SK-N-SH (cell line): ENCODE results near the gene GDF2. TPM values are rescaled to one million over a fixed set of nuclear protein-coding genes. Genes with fewer than 3 reads are reported as not detected.

Experiments used
- CTCF ChIA-PET: fragments of 300-600, 350-600 bp; formaldehyde crosslinking; extraction: SDS; loops from one replicate; lab custom pipeline; 2021; lab: Yijun Ruan, JAX
- POLR2A ChIA-PET: fragments of 350-600 bp; sonication (Branson Sonifier 250); formaldehyde crosslinking; extraction: SDS; loops from one replicate; lab custom pipeline; 2020; ENCODE audit warnings: antibody characterized with exemption, inconsistent platforms; lab: Yijun Ruan, JAX
- DNase-seq: peaks from one replicate; pipeline ENCODE4 v3.0.0; 2012
- H2AFZ ChIP-seq: fragments of 200-600 bp; sonication (generic); 2 replicates; pipeline ENCODE4 v1.8.1; 2016; ENCODE audit warnings: antibody characterized with exemption, mild to moderate bottlenecking, low read depth
- H3F3A ChIP-seq: fragments of 200-600 bp; sonication (generic); replicated peaks from 2 replicates; pipeline ENCODE3; 2016; ENCODE audit warnings: antibody characterized with exemption, mild to moderate bottlenecking; ENCODE audit not compliant: insufficient read depth
- H3K27ac ChIP-seq, 2 experiments: fragments of 200-500 bp in 1 of 2; fragments of 200-600 bp in 1 of 2; sonication (Bioruptor generic) in 1 of 2; sonication (generic), shearing (Covaris generic) in 1 of 2; 2 replicates each; pipeline versions ENCODE4 v1.5.1 to v1.6.1; 2014 to 2016; ENCODE audit warnings: low read depth in 2 of 2, inconsistent platforms in 1 of 2, low read length in 1 of 2, mild to moderate bottlenecking in 1 of 2, mixed read lengths in 1 of 2
- H3K27me3 ChIP-seq: fragments of 200-600 bp; sonication (generic), shearing (Covaris generic); 2 replicates; pipeline ENCODE4 v1.6.1; 2016; ENCODE audit warnings: mixed run types; ENCODE audit not compliant: insufficient read depth
- H3K36me3 ChIP-seq, 2 experiments: fragments of 200-500 bp in 1 of 2; fragments of 200-600 bp in 1 of 2; sonication (Bioruptor generic) in 1 of 2; sonication (generic) in 1 of 2; replicated peaks in 1 of 2; 2 replicates each; pipeline versions ENCODE3 to v1.5.1; 2014 to 2016; ENCODE audit warnings: low read length in 1 of 2, mild to moderate bottlenecking in 1 of 2; ENCODE audit not compliant: insufficient read depth in 2 of 2, control insufficient read depth in 1 of 2
- H3K4me1 ChIP-seq, 2 experiments: fragments of 200-500 bp in 1 of 2; fragments of 200-600 bp in 1 of 2; sonication (Bioruptor generic) in 1 of 2; sonication (generic), shearing (Covaris generic) in 1 of 2; 2 replicates each; pipeline versions ENCODE4 v1.5.1 to v1.6.1; 2014 to 2016; ENCODE audit warnings: low read depth in 1 of 2, low read length in 1 of 2, mixed run types in 1 of 2; ENCODE audit not compliant: insufficient read depth in 2 of 2, control insufficient read depth in 1 of 2
- H3K4me2 ChIP-seq: fragments of 200-600 bp; sonication (generic), shearing (Covaris generic); 2 replicates; pipeline ENCODE4 v1.6.1; 2017; ENCODE audit warnings: mixed run types
- H3K4me3 ChIP-seq, 2 experiments: fragments of 200-500 bp in 1 of 2; fragments of 200-600 bp in 1 of 2; sonication (Bioruptor generic) in 1 of 2; sonication (generic), shearing (Covaris generic) in 1 of 2; 2 replicates each; pipeline versions ENCODE4 v1.5.1 to v1.8.1; 2014 to 2016; ENCODE audit warnings: low read depth in 2 of 2, inconsistent platforms in 1 of 2, low read length in 1 of 2, mild to moderate bottlenecking in 1 of 2, mixed read lengths in 1 of 2, moderate library complexity in 1 of 2
- H3K79me2 ChIP-seq: fragments of 200-600 bp; sonication (generic); 2 replicates; pipeline ENCODE4 v1.8.1; 2017; ENCODE audit warnings: mild to moderate bottlenecking; ENCODE audit not compliant: insufficient read depth
- H3K9ac ChIP-seq: fragments of 200-600 bp; sonication (generic); 2 replicates; pipeline ENCODE4 v1.6.1; 2017; ENCODE audit warnings: mixed run types
- H3K9me2 ChIP-seq: fragments of 200-600 bp; sonication (generic); 2 replicates; pipeline ENCODE4 v1.6.1; 2017; ENCODE audit warnings: mixed run types
- H3K9me3 ChIP-seq: fragments of 200-600 bp; sonication (generic); 2 replicates; pipeline ENCODE4 v1.6.1; 2017; ENCODE audit warnings: mixed run types, mild to moderate bottlenecking, moderate library complexity
- H4K20me1 ChIP-seq: fragments of 200-600 bp; sonication (generic); 2 replicates; pipeline ENCODE4 v1.6.1; 2017; ENCODE audit warnings: mild to moderate bottlenecking, mixed run types; ENCODE audit not compliant: insufficient read depth
- CTCF ChIP-seq: fragments of 200-600 bp; sonication (generic); IDR thresholded peaks from 2 replicates; pipeline ENCODE4 v1.6.1; 2017; ENCODE audit warnings: antibody characterized with exemption, mild to moderate bottlenecking, moderate library complexity
- GATA2 ChIP-seq: sonication (generic); formaldehyde crosslinking; IDR thresholded peaks from 2 replicates; pipeline ENCODE4 v1.5.0; 2020; ENCODE audit warnings: mild to moderate bottlenecking, missing genetic modification reagents
- RAD21 ChIP-seq: IDR thresholded peaks from 2 replicates; pipeline ENCODE4 v1.6.1; 2012; ENCODE audit warnings: mild to moderate bottlenecking, low read length
- RXRA ChIP-seq: IDR thresholded peaks from 2 replicates; pipeline ENCODE4 v1.4.0; 2012; ENCODE audit warnings: low read depth, mild to moderate bottlenecking, borderline replicate concordance
- SMC3 ChIP-seq: IDR thresholded peaks from 2 replicates; pipeline ENCODE4 v1.6.1; 2012; ENCODE audit warnings: low read depth, low read length, improper control_type of control experiment
- TAF1 ChIP-seq: IDR thresholded peaks from 2 replicates; pipeline ENCODE4 v1.6.1; 2012; ENCODE audit warnings: low read depth, mild to moderate bottlenecking, low read length, moderate library complexity, borderline replicate concordance
- USF2 ChIP-seq: fragments of 150-350 bp; IDR thresholded peaks from 2 replicates; pipeline ENCODE4 v1.6.1; 2017; ENCODE audit warnings: antibody characterized with exemption, low read length, low read depth, borderline replicate concordance
- ZBTB33 ChIP-seq: IDR thresholded peaks from 2 replicates; pipeline ENCODE4 v1.4.0; 2012; ENCODE audit warnings: low read depth, borderline replicate concordance
- WGBS: methylation state at CpG from one replicate; pipeline ENCODE4 v1.1.6; 2017; ENCODE audit warnings: low lambda C conversion rate; 5-methylcytosine and 5-hydroxymethylcytosine counted together
- polyA plus RNA-seq, 3 experiments: library from polyadenylated mRNA; depleted of rRNA; stranded (reverse); fragments of >200 nt; gene quantifications; 2 replicates each; pipeline ENCODE4 v1.2.3, GENCODE V29; 2012
- TF ChIP-seq, protein P1 (sequence below): IDR thresholded peaks from 2 replicates; pipeline ENCODE4 v1.6.1; 2012; ENCODE audit warnings: mild to moderate bottlenecking, low read depth, low read length, moderate library complexity

Gene GDF2
- polyA plus RNA-seq, 1 of the 3 experiments (the other 2 are of a cell fraction), result not detected

- Histone ChIP-seq H2AFZ (peak overlapping the region; percentile 51; the same call in 1 of the 2 replicates), H3K4me3 (peak overlapping the region in 1 of 2 experiments; percentile 38; a peak in 1 of 4 replicates), H3K79me2 (no peaks in the 10 kb centered on the region), H3F3A (peaks cover 3% of the 10 kb centered on the region), H3K36me3 (no peaks in the 10 kb centered on the region), H3K4me2 (no peak overlapping the region), H3K27ac (no peak overlapping the region), H3K9me3 (no peaks in the 10 kb centered on the region), H4K20me1 (no peaks in the 10 kb centered on the region), H3K27me3 (no peaks in the 10 kb centered on the region), H3K9me2 (no peaks in the 10 kb centered on the region), H3K4me1 (peaks cover 0 to 8% of the 10 kb centered on the region in 2 experiments; a peak in 1 of 4 replicates), H3K9ac (no peak overlapping the region)
- ChIA-PET POLR2A (no interaction called here), CTCF (interaction anchor here (0.8 to 5.3 kb wide), 11 partner anchors 9 to 350 kb away, joined by 3 to 50 read pairs (median 5); partner anchors contain the start of gene RBP3)
- peak; percentile 81 for DNase-seq
- peak; percentile 80 for TF ChIP-seq CTCF
- no peak for TF ChIP-seq TAF1
- peak; percentile 58 for TF ChIP-seq RAD21
- peak; percentile 57 for TF ChIP-seq SMC3
- no peak for TF ChIP-seq USF2
- WGBS, result 3% methylated on average over 4 of the region's 9 CpGs
These were observed 39.0 kb downstream of the GDF2 start for GRCh38 chr10:47361293-47361692.

GRCh38 chr10:47362199-47362598, 39.9 kb downstream of the GDF2 start:
- Histone ChIP-seq H3K9me3 (no peaks in the 10 kb centered on the region), H3K9ac (no peak overlapping the region), H3K4me3 (no peak overlapping the region), H3K9me2 (no peaks in the 10 kb centered on the region), H3K27me3 (no peaks in the 10 kb centered on the region), H3K27ac (no peak overlapping the region), H3K79me2 (no peaks in the 10 kb centered on the region), H3K36me3 (no peaks in the 10 kb centered on the region), H4K20me1 (no peaks in the 10 kb centered on the region), H3K4me1 (peaks cover 0 to 8% of the 10 kb centered on the region in 2 experiments; a peak in 1 of 4 replicates), H2AFZ (no peak overlapping the region; the same call in 1 of the 2 replicates), H3F3A (peaks cover 3% of the 10 kb centered on the region), H3K4me2 (no peak overlapping the region)
- TF ChIP-seq ZBTB33 (no peak), RXRA (no peak), RAD21 (no peak), GATA2 (no peak)
- TF ChIP-seq, protein P1, sequence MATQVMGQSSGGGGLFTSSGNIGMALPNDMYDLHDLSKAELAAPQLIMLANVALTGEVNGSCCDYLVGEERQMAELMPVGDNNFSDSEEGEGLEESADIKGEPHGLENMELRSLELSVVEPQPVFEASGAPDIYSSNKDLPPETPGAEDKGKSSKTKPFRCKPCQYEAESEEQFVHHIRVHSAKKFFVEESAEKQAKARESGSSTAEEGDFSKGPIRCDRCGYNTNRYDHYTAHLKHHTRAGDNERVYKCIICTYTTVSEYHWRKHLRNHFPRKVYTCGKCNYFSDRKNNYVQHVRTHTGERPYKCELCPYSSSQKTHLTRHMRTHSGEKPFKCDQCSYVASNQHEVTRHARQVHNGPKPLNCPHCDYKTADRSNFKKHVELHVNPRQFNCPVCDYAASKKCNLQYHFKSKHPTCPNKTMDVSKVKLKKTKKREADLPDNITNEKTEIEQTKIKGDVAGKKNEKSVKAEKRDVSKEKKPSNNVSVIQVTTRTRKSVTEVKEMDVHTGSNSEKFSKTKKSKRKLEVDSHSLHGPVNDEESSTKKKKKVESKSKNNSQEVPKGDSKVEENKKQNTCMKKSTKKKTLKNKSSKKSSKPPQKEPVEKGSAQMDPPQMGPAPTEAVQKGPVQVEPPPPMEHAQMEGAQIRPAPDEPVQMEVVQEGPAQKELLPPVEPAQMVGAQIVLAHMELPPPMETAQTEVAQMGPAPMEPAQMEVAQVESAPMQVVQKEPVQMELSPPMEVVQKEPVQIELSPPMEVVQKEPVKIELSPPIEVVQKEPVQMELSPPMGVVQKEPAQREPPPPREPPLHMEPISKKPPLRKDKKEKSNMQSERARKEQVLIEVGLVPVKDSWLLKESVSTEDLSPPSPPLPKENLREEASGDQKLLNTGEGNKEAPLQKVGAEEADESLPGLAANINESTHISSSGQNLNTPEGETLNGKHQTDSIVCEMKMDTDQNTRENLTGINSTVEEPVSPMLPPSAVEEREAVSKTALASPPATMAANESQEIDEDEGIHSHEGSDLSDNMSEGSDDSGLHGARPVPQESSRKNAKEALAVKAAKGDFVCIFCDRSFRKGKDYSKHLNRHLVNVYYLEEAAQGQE, result no peak
- no peak for DNase-seq
- POLR2A ChIA-PET, result no interaction called here
- CTCF ChIA-PET, result interaction anchor here (0.6 to 5.3 kb wide), 11 partner anchors 10 to 350 kb away, joined by 3 to 50 read pairs (median 5); partner anchors contain the start of gene RBP3
- WGBS, result 82% methylated on average over 3 of the region's 3 CpGs
